ENCODE results near the gene PDLIM1. TPM values are rescaled to one million over a fixed set of nuclear protein-coding genes. Genes with fewer than 3 reads are reported as not detected.

PDLIM1 gene
- total RNA-seq, 1 donor from 2014 or later, result 51.1 TPM

GRCh38 chr10:95315509-95315908 lies 24.7 kb upstream of the PDLIM1 start:
- DNase-seq (ENCODE audit: low read depth in 2 of 2), result no peak

- no peak for DNase-seq (ENCODE audit: low read depth in 2 of 2)
Measured at GRCh38 chr10:95314192-95314918, 23.6 kb upstream of the PDLIM1 start.

- no peak for DNase-seq (ENCODE audit: low read depth in 2 of 2)
Measured at GRCh38 chr10:95312986-95313495, 22.2 kb upstream of the PDLIM1 start.

- no peak for DNase-seq (ENCODE audit: low read depth in 2 of 2)
Measured at GRCh38 chr10:95312257-95312656, 21.5 kb upstream of the PDLIM1 start.

GRCh38 chr10:95309958-95310357 lies 19.2 kb upstream of the PDLIM1 start:
- no peak for DNase-seq (ENCODE audit: low read depth in 2 of 2)

GRCh38 chr10:95308389-95309302 lies 17.8 kb upstream of the PDLIM1 start:
- peak in 1 of 2 donors; percentile 83 for DNase-seq (ENCODE audit: low read depth in 2 of 2)

GRCh38 chr10:95306851-95307250 lies 16.0 kb upstream of the PDLIM1 start:
- no peak for DNase-seq (ENCODE audit: low read depth in 2 of 2)

- DNase-seq (ENCODE audit: low read depth in 2 of 2), result no peak
Measured at GRCh38 chr10:95306318-95306650, 15.5 kb upstream of the PDLIM1 start.

GRCh38 chr10:95305606-95306317 lies 15.0 kb upstream of the PDLIM1 start:
- no peak for DNase-seq (ENCODE audit: low read depth in 2 of 2)

- DNase-seq (ENCODE audit: low read depth in 2 of 2), result no peak
Measured at GRCh38 chr10:95304976-95305375, 14.2 kb upstream of the PDLIM1 start.

GRCh38 chr10:95304463-95304862 lies 13.7 kb upstream of the PDLIM1 start:
- no peak for DNase-seq (ENCODE audit: low read depth in 2 of 2)

- DNase-seq (ENCODE audit: low read depth in 2 of 2), result no peak
Measured at GRCh38 chr10:95303950-95304349, 13.1 kb upstream of the PDLIM1 start.

GRCh38 chr10:95303535-95303934 lies 12.7 kb upstream of the PDLIM1 start:
- DNase-seq (ENCODE audit: low read depth in 2 of 2), result no peak

GRCh38 chr10:95300022-95300539 lies 9.3 kb upstream of the PDLIM1 start:
- DNase-seq (ENCODE audit: low read depth in 2 of 2), result no peak

- DNase-seq (ENCODE audit: low read depth in 2 of 2), result no peak
Measured at GRCh38 chr10:95297402-95297801, 6.6 kb upstream of the PDLIM1 start.

- DNase-seq (ENCODE audit: low read depth in 2 of 2), result no peak
Measured at GRCh38 chr10:95296764-95297163, 6.0 kb upstream of the PDLIM1 start.

- peak in 1 of 2 donors; percentile 63 for DNase-seq (ENCODE audit: low read depth in 2 of 2)
Measured at GRCh38 chr10:95295031-95295755, 4.4 kb upstream of the PDLIM1 start.

- no peak for DNase-seq (ENCODE audit: low read depth in 2 of 2)
Measured at GRCh38 chr10:95293631-95294030, 2.8 kb upstream of the PDLIM1 start.

GRCh38 chr10:95291365-95292039 lies 699 bp upstream of the PDLIM1 start:
- no peak for DNase-seq (ENCODE audit: low read depth in 2 of 2)

- no peak for DNase-seq (ENCODE audit: low read depth in 2 of 2)
Measured at GRCh38 chr10:95289921-95290421, 832 bp downstream of the PDLIM1 start.
